Hindlimb muscle (tissue), 1 donor: ENCODE data around the gene GRM8. TPM values are rescaled to one million over a fixed set of nuclear protein-coding genes. Genes with fewer than 3 reads are reported as not detected.
"Not testable (repeated sequence)": the region's sequence is repeated elsewhere in the genome, so short reads cannot be mapped to it uniquely, and the experiment has no call there.

Experiments
- DNase-seq: peaks from one replicate; pipeline ENCODE4 v3.0.0-alpha.2; 2013
- polyA plus RNA-seq: library from polyadenylated mRNA; unstranded; fragments of 120-200 nt; gene quantifications from one replicate; pipeline ENCODE4 v1.2.1, GENCODE V29; 2013; ENCODE audit not compliant: insufficient read length

The GRM8 gene
- polyA plus RNA-seq, 1 donor = 1.1 TPM

DNA sequence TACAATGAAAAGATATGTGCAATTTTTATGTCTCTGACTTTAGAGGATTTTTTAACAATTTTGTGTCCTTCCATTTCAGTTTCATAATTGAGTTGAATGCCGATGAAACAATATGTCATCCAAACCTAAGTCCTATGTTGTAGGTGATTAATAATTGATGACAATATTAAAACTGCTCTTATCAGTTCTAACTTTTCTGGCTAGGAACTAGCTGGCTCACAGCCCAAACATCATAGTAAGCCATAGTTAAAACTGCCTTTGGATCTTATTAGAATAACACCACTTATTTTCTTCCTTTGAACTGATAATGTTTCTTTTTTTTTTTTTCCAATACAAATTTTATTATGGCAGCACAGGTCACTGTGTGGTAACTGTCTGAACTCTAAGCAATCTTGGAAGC lies 230.9 kb downstream of the GRM8 start:
- DNase-seq = no peak

DNA sequence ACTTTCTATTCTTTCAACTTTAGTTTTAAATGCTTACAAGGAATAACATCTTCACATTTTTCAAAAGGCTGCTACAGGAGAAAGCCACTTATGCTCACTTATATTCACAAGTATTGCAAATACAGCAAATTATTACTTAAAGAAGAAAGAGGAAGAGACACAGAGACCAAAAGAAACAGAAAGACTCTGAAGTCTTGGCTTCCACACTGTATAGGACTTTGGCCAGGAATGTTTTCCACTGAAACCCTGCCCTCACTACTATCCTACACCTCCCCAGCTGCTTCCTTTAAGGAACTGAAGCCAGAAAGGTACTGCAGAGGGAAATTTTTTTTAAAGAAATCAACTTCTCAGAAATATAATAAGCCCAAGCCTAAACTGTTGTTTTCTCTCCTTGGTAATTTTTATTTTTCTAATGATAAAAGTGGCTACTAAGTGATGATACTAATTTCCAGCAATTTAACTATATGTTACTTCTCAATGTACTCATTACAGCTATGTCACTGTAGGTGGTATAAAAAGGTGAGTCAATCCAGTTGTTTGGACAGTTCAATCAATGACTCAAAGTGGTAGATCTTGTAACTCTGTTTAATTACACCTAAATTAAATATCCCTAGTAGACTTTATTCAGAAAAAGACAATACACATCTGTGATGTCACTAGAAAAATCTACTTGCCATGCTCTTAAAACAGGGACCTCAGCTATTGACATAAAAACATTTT lies 231.6 kb downstream of the GRM8 start:
- DNase-seq = no peak

DNA sequence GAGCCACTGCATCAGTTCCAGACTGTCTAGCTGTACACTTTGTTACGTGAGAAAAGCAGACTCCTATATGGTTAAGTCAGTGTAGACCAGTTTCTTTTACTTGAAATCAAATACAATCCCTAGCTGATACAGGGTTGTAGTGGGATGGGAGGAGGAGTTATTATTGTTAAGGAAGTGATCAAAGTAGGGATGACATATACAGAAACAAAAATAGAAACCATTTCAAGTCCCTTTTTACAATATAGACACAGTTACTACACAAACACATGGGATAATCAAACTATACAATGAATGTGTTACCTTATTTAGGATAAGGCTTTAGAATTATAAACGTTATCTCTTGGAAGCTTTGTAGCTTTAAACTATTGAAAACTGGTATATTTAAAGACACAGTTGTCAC lies 233.9 kb downstream of the GRM8 start:
- DNase-seq = no peak

DNA sequence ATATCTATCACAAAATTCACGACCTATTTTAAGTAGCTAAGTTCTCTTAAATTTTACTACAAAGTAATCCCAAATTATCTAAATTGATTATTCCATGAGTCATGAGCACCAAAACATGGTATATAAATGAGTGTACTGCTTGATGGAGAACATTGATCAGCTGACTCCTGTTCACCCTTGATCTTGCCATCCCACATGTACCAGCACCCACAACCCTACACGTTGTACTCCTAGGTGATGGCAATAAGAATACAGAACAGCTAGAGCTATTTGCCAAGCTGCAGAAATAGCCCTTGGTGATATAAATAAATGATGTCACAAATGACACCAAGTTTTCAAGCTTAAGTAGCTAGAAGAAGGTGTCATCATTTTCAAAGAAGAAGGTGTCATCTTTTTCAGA lies 235.5 kb downstream of the GRM8 start:
- no peak for DNase-seq

DNA sequence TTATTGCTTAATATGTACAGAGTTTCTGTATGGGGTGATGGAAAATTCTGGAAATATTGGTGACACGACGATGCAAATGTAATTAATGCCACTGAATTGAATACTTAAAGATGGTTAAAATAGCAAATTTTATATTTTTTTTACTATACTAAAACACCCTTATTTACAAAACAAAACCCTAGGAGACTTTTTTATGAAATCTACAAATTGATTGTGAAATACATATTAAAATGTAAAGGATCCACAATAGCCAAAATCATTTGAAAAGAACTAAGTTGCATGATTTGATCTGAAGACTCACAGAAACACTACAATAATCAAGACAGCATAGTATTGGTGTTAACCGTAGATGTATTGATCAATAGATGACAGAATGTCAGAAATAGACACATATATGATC lies 252.0 kb downstream of the GRM8 start:
- no peak for DNase-seq

DNA sequence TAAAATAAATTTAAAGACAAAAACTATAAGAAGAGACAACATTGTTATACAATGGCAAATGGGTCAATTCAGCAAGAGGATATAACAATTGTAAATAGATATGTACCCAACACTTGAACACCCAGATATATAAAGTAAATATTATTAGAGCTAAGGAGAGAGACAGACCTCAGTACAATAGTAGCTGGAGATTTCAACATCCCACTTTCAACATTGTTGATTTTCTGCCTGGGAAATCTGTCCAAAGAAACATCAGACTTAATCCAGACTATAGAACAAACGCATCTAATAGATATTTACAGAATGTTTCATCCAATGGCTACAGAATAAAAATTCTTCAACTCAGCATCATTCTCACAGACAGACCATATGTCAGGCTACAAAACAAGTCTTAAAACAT lies 256.1 kb downstream of the GRM8 start:
- no peak for DNase-seq

DNA sequence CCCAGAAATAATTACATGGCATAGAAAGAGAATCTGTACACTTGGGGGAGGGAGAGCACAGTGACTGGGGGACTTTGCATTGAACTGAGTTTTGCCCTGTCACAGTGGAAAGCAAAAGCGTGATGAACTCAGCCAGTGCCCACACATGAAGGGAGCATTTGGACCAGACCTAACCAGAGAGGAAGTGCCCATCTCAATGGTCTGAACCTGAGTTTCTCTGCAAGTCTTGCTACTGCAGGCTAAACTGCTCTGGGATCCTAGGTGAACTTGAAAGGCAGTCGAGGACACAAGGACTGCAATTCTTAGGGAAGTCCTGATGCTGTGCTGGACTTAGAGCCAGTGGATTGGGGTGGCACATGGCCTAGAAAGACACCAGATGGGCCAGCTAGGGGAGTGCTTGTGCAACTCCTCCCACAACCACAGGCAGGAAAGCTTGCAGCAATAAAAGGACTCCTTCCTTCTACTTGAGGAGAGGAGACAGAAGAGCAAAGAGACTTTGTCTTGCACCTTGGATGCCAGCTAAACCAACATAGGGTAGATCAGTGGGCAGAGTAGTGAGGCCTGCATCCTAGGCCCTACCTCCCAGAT lies 259.0 kb downstream of the GRM8 start:
- DNase-seq = no peak

DNA sequence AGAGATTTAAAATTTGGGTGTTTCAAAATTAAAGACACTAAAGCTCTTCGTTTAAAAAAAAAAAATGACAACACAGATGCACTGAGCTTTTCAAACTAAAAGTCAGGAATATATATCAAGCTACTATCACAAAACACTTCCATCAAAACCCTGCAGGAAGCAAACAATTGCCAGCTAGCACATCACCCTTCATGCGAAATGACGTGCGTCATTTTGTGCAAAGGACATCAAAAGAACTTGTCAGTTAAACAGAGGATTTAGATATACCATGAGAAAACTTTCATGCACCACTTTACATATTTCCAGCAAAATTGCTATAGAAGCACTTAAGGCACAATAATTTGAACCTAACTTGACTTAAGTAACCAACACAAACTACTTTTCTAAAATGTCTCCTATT lies 264.7 kb downstream of the GRM8 start:
- DNase-seq = no peak

DNA sequence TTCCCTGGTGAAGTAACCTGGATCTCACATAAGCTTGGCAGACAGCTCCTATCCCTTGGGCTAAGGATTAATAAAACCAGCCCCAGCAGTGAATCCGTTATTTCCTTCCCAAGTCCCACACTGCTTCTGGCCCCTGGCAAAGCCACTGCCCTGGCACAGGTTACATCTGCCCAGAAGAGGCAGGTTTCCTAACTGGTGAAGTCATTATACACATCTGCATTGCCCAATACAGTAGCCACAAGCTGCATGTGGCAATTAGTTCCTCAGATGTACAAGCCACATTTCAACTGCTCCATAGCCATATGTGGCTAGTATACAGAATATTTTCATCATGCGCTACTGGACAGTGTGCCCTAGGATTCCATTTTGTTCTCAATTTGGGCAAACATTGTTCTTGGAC lies 273.0 kb downstream of the GRM8 start:
- DNase-seq = no peak

DNA sequence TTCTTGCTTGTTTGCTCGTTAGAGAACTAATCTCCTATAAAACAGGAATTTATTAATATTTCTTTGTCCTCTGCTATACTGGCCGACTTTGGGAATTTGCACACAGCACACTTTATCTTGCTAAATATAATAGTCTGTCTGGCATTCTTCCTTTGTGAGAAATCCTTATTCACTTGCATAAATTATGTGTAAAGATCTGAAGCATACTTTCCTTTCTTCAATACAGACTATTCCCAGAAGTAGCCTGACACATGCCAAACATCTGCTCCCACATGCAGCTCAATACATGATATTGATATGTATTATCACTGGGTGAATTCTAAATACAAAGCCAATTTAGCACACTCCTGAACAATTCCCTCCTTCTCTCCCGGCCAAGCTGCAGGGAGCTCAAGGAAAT lies 273.9 kb downstream of the GRM8 start:
- DNase-seq = no peak

DNA sequence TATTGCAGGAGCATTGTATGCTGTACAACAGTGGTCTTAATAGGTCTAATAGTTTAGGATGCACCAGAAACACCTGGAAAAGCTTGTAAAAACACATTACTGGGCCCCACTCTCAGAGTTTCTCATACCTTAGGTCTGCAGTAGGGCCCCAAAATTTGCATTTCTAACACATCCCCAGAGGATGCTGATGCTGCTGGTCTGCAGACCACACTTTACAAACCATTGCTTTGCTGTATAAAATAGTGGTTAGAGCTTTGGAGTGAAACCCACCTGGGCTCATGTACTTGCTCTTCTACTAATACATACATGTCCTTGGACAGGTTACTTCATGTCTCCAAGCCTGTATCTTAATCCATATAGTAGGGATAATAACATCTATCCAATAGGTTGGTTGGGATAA lies 279.7 kb downstream of the GRM8 start:
- DNase-seq = peak; percentile 1

DNA sequence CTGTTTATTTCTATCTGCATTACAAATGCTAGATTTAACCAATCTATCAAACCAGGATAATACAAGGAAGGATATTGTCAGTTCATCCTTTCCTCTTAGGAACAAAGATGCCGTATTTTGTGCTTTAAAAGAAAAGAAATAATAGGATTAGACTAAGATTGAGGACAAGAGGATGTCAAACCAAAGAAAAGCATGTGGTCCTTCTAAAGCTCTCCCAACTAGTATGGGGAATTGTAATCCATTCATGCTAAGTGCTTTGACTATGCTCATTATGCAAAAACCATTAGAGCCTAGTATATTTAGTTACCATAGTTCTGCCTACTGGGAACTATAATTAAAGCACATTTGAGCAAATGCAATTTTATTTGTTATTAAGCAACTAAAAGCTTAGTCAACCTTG lies 280.2 kb downstream of the GRM8 start:
- no peak for DNase-seq

DNA sequence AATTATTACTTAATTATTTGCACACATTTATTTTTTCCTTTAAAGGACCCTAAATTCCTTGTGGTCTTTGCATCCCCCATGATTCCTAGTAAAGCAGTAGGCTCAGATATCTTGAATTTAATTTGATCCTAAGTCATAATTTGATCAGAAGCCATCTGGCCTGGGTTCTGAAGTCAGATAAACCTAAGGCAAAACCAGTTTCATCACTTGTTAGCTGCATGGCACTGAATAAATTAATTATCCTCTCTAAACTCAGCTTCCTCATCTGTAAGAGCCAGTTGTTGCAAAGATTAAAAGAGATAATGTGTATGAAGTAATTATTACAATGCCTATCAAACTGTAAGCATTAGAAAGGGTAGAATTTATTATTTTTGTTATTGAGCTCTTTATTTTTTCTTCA lies 293.1 kb downstream of the GRM8 start:
- DNase-seq = no peak

DNA sequence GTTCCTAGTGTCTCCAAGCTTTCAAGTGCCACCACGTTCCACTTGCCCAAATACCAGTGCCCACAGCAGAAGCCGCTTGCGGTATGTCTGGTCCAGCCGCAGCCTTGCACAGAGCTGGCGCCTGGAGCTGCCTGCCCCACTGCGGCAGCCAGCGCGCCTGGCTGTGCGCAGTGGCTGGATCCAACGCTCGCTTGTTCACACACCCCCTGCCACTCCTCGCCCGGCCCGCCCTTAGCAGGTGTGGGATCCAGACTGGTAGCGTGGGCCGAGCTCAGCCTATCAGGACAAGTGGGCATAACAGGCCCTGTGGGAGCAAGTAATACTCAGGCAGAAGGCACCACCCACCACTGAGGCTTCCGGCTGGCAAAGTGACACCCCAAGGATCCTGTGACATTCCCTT lies 294.4 kb downstream of the GRM8 start:
- no peak for DNase-seq

DNA sequence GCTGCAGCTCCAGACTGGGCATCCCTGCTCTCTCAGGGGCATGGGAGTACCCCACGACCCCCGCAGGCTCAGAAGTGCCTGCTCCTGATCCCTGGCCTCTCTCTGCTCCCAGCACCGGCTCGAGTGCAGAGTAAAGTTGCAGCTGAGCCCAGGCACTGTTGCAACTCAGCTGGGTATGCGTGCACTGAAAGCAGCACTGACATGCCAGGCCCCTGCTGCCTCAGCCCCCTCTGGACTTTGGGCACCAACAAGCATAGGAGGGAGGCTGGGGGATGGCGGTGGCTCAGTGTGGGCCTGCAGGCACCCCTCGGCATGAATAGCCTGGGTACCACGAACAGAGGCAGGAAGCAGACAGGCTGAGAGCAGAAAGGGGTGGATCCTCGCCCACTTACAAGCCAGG lies 295.3 kb downstream of the GRM8 start:
- no peak for DNase-seq

DNA sequence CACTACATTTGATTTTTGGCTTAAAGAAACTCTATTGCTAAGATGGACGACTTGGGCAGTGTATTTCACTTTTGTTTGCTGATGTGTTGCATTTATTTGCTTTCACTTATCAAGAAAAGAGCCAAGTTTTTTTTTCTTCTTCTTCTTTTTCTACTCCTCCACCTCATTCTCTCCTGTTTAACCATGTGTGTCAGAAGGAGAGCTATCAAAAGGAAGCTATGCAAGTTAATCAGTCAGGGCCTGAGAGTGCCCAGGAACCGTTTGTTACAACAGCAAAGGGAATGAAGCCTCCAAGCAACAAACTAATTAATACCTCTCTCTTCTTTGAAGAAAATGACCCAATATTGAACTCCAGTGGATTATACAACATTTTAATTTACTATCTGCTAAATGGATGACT lies 299.3 kb downstream of the GRM8 start:
- no peak for DNase-seq

DNA sequence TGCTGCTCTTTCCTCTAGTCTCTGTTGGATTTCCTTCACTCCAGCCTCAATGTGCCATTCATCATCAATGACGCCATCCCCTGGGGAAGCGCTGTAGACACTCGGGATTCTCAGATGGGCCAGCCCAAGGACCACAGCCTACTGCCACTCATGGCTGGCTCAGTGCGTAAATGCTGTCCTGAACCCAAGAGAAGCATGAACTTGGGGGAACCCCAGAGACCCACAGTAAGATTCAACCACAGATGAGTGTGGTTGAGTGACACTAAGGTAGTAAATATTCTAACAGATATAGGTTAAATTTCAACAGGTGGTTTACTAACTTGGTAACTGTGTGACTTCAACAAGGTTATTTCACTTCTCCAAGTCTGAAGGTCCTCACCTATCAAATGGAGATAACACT lies 304.1 kb downstream of the GRM8 start:
- no peak for DNase-seq

DNA sequence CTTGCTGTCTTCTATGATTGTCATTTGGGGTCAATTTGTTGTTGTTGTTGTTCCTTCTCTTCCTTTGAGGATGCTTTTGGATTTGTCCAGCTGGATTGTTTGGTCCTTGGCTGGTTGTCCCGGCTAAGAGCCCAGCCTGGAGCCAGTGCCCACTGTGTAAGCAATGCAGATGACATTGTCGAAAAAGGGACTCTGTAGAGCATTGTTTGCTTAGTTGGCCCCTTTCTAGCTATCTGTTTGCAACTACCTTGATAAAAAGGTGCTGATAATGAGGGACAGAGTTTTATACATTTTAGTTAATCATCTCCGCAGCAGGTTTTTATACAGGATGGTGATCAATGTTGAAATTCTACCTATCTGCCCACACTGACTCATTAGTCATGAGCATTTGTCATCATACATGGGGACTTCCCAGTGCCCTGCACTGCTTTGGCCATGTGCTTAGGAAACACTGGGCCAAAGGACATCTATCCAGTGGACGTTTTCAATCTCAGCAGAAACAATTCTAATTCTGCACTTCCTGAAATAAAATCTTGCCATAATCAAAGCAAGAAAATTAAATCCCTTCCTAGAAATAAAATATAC lies 311.9 kb downstream of the GRM8 start:
- no peak for DNase-seq

DNA sequence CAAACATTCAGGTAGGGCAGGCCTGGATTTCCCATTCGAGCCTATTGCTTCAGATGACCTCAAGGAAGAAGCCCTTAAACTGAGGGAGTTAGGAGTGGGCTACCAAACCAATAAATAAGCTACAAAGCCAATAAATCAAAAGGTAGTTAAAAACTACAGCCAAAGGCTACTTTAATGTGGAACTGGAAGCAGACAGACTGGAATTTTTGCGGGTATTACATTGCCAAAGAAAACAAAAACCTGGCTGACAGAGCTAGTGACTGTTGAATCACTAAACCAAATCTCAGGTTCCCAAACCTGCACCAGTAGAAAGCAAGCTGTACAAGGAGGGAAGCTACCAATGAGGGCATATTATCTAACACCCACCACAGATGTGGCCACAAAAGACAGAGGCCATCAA lies 315.6 kb downstream of the GRM8 start:
- no peak for DNase-seq

DNA sequence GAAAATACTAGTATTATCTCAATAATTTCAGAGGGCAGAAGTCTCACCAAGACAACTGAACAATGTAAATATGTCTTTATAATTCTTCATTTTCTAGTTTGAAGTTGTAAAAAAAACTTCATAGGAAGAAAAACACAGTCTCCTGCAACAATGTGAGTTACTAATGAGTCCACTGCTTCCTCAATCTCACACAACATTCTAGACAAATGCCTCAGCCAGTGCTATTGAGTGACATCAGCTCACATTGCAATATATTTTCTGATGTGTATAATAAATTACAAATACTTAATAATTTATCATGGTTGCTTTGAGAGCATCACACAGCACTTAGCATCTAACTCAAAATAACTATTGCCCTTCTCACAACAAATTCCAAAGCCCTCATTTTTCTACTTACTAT lies 321.2 kb downstream of the GRM8 start:
- no peak for DNase-seq

DNA sequence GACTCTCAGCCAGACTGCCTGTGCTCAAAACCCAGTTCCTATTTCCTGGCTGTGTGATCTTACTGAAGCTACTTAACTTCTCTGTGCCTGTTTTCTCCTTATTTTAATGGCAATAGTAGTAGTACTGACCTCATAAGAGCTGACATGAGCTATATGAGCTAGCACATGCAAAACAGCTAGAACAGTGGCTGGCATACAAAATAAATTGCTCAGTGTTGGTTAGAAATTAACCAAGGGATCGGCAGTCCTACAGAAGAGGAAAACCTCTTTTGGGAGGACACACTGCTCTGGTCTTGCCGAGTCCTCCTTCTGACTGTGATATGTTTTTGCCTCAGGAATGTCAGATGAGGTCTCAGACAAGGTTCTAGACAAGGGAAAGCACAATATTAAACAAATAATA lies 322.6 kb downstream of the GRM8 start:
- no peak for DNase-seq

DNA sequence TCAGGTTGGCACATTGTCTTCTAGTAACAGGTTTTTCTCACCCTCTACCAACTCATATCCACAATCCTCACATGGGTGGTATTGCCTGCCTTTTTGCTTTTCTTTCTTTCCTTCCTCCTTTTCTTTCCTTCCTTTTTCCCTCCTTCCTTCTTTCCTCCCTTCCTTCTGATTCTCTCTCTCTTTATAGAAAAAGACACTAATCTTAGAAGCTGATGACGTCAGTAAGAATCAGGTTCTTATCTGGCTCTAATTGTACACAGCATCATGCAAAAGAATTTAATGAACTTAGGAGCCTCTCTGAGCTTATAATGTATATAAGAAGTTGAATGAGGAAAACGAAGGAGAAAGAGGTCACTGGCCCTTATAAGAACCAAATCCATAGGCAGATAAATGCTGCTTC lies 328.3 kb downstream of the GRM8 start:
- no peak for DNase-seq

DNA sequence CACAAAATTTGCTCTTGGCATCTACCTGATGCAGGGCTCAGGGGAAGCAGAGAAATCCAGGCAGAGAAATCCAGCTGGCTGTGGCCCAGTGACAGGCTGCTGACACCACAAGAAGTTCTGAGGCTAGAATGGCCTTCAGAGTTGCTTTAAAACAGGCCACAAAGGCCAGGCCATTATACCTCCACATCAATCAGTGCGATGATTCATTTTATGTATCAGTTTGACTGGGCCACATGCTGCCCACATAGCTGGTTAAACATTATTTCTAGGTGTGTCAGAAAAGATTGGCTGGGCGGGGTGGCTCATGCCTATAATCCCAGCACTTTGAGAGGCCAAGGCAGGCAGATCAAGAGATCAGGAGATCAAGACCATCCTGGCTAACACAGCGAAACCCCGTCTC lies 341.1 kb downstream of the GRM8 start:
- DNase-seq = not testable (repeated sequence)

DNA sequence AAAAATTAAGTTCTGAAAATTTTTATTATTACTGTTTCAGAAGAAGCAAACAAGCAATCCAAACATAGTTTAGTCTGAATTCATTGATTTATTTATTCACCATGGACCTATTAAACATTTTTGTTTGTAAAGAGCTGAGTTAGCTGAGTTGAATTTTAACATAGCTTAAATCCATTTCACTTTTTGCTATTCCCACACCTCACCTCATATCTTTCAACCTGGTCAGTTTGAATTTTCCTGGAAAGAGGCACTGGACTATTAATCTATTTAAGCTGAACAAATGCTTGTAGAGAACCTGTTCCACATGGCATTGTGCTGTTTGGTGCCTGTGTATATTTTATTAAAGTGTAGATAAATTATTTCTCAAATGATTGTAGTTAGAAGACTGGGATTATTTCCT lies 344.2 kb downstream of the GRM8 start:
- not testable (repeated sequence) for DNase-seq

DNA sequence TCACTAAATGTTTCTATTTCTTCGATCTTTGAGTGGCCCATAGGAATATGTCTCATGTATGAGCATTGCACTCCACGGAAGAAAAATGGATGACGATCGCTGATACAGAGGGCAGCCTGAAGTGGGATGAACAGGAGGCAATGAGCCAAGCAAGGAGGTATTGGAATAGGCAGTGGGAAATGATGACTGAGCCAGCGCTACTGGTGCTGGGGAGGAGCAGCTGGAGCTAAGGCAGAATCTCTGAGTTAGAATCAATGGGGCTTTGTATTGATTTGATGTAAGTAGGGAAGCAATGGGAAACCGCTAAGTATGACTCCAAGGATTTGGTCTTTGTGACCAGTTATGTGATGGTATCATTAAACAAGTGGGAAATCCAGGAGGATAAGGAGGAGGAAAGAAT lies 345.1 kb downstream of the GRM8 start:
- DNase-seq = not testable (repeated sequence)
